Activated CD8-positive, alpha-beta memory T cell treated with anti-CD3 and anti-CD28 coated beads, Interleukin-2, amount 50 U/mL, for 48 hours (primary cell): Measurements from ENCODE around the gene MUC4.
"Not testable (repeated sequence)": the region's sequence is repeated elsewhere in the genome, so short reads cannot be mapped to it uniquely, and the experiment has no call there.

ENCODE experiments used
- DNase-seq: peaks from one replicate; pipeline ENCODE4 v3.0.0-alpha.2; 2020

Gene MUC4

GRCh38 chr3:195714380-195715011 lies 97.2 kb downstream of the MUC4 start:
- no peak for DNase-seq

GRCh38 chr3:195713150-195713549 lies 98.6 kb downstream of the MUC4 start:
- not testable (repeated sequence) for DNase-seq

- not testable (repeated sequence) for DNase-seq
Observed at GRCh38 chr3:195712535-195712910, 99.2 kb downstream of the MUC4 start.

GRCh38 chr3:195711813-195712534 lies 99.8 kb downstream of the MUC4 start:
- no peak for DNase-seq

- not testable (repeated sequence) for DNase-seq
Observed at GRCh38 chr3:195711091-195711812, 100.5 kb downstream of the MUC4 start.

GRCh38 chr3:195710126-195710905 lies 101.4 kb downstream of the MUC4 start:
- not testable (repeated sequence) for DNase-seq

- DNase-seq = no peak
Observed at GRCh38 chr3:195709676-195710085, 102.0 kb downstream of the MUC4 start.

GRCh38 chr3:195708626-195709481 lies 102.9 kb downstream of the MUC4 start:
- DNase-seq = no peak

GRCh38 chr3:195708061-195708460 lies 103.7 kb downstream of the MUC4 start:
- DNase-seq = no peak

GRCh38 chr3:195705081-195705991 lies 106.4 kb downstream of the MUC4 start:
- no peak for DNase-seq

- peak; percentile 52 for DNase-seq
Observed at GRCh38 chr3:195704433-195704999, 107.2 kb downstream of the MUC4 start.

- peak; percentile 41 for DNase-seq
Observed at GRCh38 chr3:195703776-195704175, 108.0 kb downstream of the MUC4 start.

- peak; percentile 58 for DNase-seq
Observed at GRCh38 chr3:195701042-195701915, 110.5 kb downstream of the MUC4 start.

- DNase-seq = peak; percentile 51
Observed at GRCh38 chr3:195700319-195700718, 111.4 kb downstream of the MUC4 start.

- peak; percentile 42 for DNase-seq
Observed at GRCh38 chr3:195699860-195700259, 111.9 kb downstream of the MUC4 start.

- peak; percentile 36 for DNase-seq
Observed at GRCh38 chr3:195699388-195699771, 112.3 kb downstream of the MUC4 start.

GRCh38 chr3:195698647-195699387 lies 112.9 kb downstream of the MUC4 start:
- DNase-seq = peak; percentile 36

GRCh38 chr3:195698325-195698646 lies 113.4 kb downstream of the MUC4 start:
- no peak for DNase-seq
